M059J (cell line): ENCODE data around the gene MUL1. TPM values are rescaled to one million over a fixed set of nuclear protein-coding genes. Genes with fewer than 3 reads are reported as not detected.
"Not testable (repeated sequence)": the region's sequence is repeated elsewhere in the genome, so short reads cannot be mapped to it uniquely, and the experiment has no call there.

Experiments used
- DNase-seq: peaks from one replicate; pipeline ENCODE4 v3.0.0-alpha.2; 2012; ENCODE audit warnings: low read depth
- total RNA-seq: library from RNA; depleted of rRNA; stranded (reverse); fragments of >200 nt; shearing (Covaris generic); gene quantifications from 2 replicates; pipeline ENCODE4 v1.2.3, GENCODE V29; 2014; rRNA removed

MUL1 gene
- 38.3 and 48.8 TPM in 2 replicates for total RNA-seq

- DNase-seq, result peak; percentile 93
These were observed at the start of gene MUL1 for GRCh38 chr1:20507564-20508410. Gene MUL1 (minus strand): TSS chr1:20508151. CDS start chr1:20508024, 127 bp downstream.

DNA sequence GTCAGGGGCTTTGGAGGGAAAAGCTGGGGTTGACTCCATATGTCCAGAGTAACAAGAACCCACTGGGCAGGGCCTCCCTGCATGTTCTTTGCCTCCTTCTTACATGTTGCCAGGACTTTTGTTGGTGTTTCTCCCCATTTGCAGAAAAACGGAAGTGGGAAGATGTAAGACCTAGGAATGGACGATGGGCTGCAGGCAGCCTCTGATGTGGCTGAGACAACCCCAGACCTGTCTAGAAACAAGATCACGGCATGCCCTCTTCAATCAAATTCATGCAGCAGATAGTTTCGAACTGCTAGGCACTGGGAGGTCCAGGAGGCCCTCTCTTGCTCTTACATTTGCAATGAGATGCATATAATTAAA is 47.8 kb upstream of the MUL1 start:
- DNase-seq, result no peak

DNA sequence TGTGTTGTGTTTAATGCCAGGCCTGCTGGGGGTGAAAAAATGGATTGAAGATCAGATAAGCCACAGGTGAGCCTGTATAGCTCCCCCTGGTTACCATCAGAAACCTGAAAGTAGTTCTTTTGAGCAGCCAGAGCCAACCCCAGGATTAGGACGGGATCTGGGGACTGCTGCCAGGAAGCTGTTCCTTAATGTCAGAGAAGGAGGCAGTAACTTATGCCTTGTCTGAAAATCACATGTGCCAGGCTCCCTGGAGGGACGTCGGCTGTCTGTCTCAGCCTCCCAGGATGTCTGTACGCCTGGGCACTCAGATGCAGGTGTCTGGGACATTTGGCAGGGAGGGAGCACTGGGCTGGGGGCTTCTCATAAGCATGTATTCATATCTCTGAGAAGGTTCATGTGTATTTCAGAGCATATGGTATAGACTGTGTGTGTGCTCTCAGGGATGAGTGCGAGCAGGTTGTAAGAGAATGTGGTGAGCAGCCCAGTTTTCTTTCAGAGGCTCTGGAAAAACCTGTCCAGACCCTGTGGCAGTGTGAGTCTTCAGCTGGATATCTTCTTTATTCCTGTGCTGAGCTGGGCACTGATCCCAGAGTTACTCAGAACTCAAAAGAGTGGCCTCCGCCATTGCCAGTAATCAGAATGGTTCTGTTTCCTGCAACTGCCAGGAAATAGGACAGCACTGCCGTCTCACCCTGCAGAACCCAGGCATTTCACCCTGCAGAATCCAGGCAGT is 47.2 kb upstream of the MUL1 start:
- peak; percentile 40 for DNase-seq

- DNase-seq, result peak; percentile 50
These were observed 44.9 kb upstream of the MUL1 start for GRCh38 chr1:20552728-20553445.

GRCh38 chr1:20551945-20552727 is 44.2 kb upstream of the MUL1 start, which contains the start of gene FAM43B:
Gene FAM43B (plus strand): TSS chr1:20552573. CDS start chr1:20552974, 401 bp downstream.
- DNase-seq, result peak; percentile 73

DNA sequence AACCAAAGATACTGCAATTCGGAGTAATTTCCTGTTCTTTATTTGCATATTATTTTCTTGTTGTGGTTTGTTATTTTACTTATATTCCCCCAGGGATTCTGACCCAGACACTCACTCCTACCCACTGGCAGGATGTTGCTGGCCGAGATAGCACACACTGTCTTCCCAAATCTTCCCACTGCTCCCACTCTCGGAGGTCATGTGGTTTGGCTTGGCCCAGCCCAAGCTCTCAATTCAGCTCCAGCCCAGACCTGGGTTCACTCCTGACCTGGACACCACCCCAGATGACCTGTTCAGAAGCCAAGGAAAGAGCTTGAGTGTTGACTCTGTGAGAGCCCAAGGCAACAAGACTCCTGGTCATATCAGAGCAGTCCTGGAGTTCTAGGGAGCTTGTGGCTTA is 43.2 kb upstream of the MUL1 start:
- DNase-seq, result peak; percentile 54

- no peak for DNase-seq
These were observed 38.7 kb upstream of the MUL1 start for GRCh38 chr1:20546637-20547036.

- DNase-seq, result peak; percentile 76
These were observed 32.3 kb upstream of the MUL1 start for GRCh38 chr1:20540281-20540680.

DNA sequence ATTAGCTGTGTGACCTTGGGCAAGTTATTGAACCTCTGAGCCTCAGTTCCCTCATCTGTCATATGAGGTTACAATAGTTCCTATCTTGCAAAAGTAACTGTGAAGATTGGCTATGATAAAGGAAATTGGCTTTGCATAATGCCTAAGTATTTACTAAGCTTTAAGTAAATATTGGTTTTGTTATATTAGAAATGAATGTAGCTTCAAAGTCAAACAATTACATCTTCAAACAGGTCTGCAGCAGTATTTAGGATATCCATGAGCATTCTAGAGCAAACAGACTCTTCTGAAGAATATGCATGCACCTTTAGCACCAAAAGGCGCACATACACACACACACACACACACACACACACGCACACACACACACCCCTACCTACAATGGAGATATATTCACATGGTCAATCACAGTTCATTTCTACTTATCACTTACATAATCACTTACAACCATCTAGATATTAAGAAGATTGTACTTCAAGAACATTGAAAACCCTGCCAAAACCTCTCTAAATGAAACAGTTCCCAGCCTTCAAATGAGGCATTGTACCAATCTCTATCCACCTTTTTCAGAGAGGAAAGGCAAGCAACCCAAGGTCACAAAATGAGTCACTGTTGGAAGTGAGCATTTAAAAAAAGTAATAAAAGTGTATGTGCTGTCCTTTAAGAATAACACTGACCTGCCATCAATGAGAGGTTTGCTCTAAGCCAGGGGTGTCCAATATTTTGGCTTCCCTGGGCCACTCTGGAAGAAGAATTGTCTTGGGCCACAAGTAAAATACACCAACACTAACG is 31.0 kb upstream of the MUL1 start:
- DNase-seq, result peak; percentile 62

GRCh38 chr1:20538227-20538626 is 30.3 kb upstream of the MUL1 start:
- DNase-seq, result no peak

DNA sequence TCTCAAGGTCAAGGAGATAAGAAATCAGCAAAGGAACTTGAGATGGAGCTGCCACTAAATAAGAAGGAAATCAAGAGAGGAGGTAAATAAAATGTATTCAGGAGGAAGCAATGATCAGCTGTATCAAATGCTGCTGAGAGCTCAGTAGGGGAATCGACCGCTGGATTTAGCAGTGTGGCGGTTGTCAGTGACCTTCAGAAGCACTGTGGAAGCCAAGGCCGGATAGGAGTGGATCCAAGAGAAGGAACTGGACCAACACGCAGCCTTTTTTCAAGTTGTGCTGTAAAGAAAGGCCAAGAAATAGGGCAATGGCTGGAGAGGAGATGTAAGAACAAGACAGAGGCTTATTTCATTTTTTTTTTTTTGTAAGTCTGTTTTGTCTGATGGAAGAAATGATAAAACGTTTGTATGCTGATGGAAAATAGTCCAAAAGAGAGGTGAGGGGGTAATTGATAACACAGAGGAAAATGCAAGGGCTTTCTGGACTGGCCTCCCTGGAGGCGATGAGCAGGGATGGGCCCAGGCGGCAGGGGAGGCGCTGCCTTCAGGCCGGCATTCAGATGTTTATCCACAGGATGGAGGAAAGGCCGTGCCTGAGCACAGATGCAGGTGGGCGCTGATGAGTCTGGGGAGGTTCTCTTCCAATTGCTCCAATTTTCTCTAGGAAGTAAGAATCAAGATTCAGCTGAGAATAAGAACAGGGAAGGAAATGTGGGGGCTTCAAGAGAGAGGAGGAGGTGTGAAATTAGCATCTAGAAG is 26.9 kb upstream of the MUL1 start:
- no peak for DNase-seq

GRCh38 chr1:20533635-20534034 is 25.7 kb upstream of the MUL1 start:
- no peak for DNase-seq

GRCh38 chr1:20530901-20531300 is 22.9 kb upstream of the MUL1 start:
- DNase-seq, result peak; percentile 82

DNA sequence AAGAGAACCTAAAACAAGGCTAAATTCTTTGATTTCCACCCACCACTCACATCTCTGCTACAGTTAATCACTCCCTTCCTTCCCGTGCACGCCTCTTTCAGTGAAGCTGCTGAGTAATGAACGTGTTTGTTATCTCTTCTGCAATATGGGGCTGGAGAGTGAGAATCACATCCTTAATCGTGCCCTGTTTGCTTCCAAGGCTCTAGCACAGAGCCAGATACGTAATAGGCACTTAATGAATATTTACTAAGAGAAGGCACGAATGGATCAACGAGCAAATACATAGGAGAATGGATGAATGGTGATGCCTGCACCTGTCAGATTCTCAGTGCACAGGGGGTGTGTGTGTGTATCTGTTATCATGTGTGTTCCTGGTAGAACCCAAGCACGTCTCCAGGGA is 22.4 kb upstream of the MUL1 start:
- no peak for DNase-seq

DNA sequence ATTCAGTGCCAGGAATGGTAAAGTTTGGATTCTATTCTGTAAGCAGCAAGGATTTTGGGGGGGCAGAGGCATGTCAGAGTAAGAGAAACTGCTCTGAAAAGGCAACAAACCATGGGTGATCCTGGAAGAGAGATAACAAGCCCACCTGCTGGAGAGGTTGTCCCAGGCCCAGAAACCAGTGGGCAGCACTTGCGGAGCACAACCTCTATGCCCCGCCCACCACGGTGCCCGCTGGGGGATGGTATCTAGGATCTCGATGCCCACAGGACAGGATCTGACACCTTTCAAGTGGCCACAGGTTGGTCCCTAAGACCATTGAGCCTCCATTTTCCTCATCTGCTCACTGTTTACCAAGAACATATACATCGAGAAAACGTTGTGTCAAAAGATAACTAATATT is 20.3 kb upstream of the MUL1 start:
- DNase-seq, result no peak

DNA sequence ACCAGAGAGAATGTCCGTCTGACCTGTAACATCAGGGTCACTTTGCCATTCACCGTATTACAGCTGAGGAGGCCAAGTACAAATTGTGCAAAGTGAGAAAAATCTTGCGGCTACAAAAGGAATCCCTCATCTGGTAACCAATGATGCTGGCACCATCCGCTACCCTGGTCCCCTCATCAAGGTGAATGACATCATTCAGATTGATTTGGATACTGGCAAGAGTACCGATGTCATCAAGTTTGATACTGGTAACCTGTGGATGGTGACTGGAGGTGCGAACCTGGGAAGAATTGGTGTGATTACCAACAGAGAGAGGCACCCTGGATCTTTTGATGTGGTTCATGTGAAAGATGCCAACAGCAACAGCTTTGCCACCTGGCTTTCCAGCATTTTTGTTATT is 18.3 kb upstream of the MUL1 start:
- DNase-seq, result no peak

DNA sequence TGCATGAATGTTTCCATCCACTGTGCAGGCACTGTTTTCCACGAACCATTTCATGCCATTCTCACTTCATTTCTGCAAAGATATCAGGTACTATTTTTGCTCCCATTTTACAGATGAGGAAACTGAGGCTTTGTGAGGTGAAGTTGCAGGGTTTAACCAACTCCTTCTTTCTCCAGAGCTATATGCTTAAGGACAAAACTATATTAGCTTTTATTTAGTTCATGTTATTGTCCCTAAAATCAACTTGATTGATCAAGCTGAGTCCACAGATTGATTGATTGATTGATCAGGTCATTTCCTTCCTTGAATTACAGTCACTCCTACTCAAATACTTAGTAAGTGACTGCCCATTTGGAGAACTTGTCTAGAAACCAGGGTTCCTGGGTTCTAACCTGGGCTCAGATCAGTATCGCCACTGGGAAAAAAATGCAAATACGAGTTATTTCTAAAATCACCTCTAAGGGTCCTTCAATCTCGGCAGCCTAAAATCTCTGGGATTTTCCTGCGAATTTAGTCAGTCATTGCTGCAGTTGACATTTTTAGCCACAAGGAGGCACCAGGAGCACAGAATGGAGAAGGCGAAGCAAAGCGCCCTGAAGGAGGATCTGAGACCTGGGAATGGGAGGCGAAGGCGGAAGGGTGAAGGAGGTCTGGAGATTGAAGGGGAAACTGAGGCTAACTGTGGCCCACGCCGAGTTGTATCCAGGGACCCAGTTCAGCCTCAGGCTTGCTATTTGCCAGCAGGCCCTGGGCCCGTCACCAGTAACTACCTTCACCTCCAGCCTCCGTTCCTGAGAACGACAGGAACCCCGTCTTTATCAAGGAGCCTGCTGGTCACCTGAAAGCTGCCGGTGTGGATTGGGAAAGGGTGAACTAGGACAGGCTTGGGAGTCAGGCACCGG is 14.3 kb upstream of the MUL1 start:
- peak; percentile 81 for DNase-seq

DNA sequence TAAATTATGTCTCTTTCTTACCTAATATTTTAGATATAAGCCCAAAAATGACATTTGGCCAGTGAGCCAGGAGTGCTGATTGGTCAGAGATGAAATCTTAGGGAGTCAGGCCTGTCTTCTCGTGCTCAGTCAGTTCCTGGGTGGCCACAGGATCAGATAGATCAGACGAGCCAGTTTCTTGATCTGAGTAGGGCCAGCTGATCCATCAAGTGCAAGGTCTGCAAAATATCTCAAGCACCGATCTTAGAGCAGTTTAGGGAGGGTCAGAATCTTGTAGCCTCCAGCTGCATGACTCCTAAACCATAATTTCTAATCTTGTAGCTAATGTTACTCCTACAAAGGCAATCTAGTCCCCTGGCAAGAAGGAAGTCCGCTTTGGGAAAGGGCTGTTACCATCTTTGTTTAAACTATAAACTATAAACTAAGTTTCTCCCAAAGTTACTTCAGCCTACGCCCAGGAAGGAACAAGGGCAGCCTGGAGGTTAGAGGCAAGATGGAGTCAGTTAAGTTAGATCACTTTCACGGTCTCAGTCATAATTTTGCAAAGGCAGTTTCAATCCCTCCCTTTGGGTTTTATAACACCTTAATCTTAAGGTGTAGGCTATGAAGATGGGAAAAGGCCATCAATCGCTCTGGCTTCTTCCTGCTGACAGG is 11.8 kb upstream of the MUL1 start:
- not testable (repeated sequence) for DNase-seq
